Dedifferentiated amniotic fluid mesenchymal stem cell (primary cell): ENCODE results near the gene PGBD5.
A peak's percentile ranks its signal among the peaks of the same experiment; 100 is the strongest.
"Not testable (repeated sequence)": the region's sequence is repeated elsewhere in the genome, so short reads cannot be mapped to it uniquely, and the experiment has no call there.

Experiments used
- DNase-seq: peaks from one replicate; pipeline ENCODE4 v3.0.0-alpha.2; 2016; ENCODE audit errors: extremely low spot score

The PGBD5 gene

DNA sequence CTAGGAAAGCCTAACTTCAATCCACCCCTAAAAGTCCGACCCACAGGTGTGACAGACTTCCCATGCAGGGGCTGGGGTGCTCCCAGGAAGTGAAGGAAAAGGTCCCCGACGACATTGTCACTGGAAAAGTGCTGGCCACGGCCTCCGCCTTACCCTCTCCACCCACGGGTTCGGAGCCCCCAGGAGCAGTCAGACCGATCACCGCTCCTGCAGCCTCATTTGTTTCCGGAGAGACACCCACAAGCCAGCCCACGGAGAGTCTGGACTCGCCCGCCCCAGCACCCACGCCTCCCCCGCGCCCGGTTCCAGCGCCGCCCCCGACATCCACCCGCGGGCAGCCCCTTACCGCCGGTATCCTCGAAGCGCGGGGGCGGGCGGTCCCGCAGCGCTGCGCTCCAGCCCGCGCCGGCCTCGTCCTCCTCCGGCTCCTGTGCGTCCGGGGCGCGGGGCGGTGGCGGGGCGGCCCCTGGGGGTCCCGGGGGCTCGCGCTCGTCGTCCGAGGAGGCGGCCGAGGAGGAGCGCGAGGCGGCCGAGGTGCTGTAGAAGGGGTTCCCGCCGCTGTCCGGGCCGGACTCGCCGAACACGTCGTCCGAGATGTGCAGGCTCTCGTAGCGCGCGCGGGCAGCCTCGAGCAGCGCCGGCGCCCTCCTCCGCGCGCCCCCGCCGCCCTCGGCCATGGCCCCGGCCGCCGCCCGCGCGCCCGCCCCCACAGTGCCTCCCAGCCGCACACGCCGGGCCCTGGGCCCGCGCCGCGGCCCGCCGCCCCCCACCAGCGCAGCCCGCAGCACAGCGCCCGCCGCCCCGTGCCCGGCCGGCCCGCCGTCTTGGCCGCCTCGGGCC lies 660 bp downstream of the PGBD5 start:
- no peak for DNase-seq

DNA sequence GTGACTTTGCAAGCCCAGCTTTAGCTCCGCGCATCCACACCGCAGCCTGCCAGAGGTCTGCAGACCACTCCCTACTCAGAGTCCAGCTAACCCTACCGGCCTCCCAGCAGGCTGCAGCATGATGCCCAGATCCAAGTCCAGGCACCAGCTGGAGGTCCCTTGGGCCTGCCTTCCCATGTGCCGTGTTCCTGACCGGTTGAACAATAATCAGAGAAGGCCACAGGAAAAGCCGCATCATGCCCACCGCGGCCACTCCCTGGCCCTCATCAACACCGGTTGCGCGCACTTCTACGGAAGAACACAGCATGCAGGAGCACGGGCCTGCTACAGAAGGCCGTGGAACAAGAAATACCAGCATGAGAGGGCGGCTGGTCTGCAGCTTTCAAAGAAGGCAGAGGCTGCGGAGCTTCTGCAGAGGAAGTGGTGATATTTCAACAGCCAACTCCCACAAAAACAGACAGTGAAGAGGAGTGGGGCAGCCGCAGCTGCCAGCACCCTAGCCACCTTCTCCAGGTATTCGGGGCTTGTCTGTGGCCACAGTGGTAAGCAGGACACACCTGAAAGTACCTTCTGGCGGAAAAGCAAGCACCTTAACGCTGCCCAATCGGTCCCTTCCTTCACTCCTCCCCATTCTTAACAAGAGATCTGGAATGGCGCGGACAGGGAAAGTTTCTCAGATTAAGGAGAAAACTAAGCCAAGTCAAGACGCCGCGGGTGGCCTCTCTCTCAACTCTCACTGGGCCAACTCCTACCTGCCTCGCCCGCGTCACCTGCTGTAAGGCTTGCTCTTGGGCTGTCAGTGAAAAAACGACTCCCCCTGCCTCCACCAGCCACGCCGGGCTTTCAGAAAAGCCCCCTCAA lies 1.5 kb downstream of the PGBD5 start:
- DNase-seq, result no peak

DNA sequence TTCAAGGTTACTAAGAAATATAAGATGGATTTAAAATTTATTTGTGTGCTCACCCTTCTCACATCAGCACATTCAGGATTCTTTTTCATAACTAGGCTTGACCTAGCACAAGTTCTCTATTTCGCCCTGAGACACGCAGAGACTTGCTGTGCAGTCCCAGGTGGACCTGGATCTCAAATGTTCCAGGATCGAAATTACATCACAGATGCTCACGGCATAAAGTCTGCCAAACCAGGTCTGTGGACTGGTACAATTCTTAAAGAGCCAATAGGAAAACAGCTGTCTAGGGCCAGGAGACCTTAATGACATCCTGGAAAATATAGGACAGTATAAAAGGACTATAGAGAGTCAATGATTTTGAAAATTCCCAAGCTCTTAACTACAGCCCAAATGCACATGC lies 2.2 kb downstream of the PGBD5 start:
- no peak for DNase-seq

DNA sequence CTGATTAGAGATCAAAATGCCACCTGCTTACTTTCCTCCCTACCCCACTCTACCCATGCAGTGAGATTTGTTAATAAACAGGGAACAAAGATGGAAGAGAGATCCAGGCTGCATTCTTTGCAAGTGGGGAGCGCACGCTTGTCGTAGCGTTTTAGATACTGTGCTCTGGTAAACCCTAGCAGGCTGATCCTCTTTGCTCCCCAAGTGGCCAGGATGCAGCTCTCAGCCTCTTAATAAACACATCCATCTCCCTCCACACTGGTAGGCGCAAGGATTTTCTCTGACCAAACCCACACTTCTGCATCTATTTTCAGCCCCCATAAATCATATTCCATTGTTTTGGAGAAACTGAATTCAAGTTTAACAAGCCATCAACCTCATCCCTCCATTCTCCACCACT lies 2.9 kb downstream of the PGBD5 start:
- DNase-seq, result no peak

DNA sequence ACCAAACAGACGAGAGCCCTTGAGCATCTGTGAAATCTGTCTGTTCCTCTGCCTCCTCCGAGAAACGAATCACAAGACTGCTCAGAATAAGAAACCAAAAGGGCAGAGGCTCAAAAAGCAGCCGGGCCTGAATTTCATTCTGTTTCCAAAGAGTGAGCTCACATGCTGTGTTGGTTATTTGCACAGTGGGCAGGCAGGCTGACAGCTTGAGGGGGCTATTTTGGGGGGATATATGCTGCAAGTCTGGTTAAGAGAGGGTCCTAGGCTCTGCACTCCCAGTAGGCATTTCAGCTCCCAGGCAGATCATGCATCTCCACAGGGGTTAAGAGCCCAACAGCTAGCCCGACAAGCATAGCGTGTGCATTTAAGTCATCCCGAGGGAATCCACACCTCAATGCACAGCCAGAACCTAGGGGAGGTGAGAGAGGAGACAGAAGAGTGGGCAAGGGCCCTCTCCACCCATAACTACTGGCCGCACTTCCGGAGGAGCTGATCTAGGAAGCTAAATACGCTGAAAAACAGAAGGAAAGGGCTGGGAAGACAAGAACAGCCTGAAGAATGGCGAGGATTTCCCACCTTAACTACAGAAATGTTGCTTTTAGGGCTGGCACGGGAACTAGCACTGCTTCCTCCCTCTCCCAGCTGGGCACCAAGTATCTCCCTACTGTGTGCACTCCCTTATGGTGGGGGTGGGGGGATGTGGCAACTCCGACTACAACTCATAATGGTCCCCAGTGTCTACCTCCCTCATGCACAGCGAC lies 3.7 kb downstream of the PGBD5 start:
- DNase-seq, result no peak

DNA sequence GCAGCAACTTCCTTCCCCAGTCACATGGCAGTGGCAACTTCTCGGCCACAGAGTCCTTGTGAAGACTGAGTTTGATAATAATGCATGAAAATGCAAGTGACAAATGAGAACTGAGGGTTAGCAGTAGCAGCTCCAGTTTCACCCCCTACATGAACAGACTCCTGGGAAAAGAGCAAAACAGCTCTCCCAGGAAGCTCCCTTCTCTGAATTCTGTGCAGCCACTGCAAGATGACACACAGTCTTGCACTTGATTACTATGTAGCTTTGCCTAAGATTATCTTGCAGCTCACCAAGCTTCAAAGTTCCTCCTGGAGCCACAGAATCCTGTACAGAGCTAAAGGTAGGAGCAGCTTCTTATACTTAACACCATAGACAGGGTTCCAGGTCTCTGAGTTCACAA lies 4.7 kb downstream of the PGBD5 start:
- no peak for DNase-seq

DNA sequence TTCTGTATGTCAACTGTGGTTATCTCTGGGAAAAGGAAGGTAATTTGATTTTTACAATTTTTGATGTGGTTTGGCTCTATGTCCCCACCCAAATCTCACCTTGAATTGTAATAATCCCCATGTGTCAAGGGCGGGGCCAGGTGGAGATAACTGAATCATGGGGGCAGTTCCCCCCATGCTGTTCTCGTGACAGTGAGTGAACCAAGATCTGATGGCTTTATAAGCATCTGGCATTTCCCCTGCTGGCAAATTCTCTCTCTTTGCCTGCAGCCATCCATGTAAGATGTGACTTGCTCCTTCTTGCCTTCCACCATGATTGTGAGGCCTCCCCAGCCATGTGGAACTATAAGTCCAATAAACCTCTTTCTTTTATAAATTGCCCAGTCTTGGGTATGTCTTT lies 5.8 kb downstream of the PGBD5 start:
- not testable (repeated sequence) for DNase-seq

DNA sequence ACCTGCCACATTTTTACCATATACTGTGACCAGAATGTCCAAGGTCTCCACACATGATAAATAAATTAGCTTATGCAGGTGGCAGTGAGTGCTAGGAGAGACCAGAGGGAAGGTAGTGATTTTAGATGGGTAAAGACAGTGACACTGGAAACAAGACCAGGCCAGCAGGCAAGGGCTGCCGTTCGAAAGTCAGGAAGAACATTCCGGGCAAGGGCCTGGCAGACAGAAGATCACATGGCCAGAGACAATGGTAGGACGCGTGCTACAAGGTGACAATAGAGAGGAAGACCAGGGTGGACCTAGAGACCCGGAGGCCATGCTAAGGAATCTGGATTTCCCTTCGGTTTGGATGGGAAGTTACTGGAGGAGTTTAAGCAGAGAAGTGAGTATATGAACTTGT lies 9.7 kb downstream of the PGBD5 start:
- no peak for DNase-seq

DNA sequence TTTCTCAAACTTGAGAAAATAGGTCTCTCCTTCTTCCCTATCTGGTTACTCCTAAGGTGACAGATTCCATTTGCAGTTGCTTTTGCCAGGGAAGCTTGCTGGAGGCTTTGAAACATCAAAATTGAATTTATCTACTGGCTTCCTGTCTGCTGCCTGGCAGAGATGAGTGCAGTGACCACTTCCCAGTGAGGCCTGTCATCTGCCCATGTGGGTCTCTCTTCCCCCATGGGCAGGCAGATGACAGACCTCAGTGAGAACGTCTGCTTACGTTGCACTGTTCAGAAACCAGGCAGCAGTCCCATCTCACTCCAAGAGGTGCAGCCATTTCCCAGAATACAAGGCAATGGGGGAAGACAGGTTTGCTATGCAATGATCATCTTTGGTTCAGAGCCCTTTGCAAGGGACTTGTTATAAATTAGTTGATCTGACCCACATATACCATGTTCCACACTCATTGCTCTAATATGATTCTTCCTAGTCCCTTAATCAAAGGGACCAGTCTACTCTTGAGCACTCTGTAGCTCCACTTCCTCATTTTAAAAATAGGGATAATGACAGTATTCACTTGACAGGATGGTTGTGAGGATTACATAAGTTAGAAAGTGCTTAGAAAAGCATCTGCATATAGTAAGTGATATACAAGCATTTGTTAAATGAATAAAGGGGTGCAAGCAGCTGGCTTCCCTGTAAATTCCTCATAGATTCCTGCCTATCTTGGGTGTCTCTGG lies 10.6 kb downstream of the PGBD5 start:
- DNase-seq, result no peak

DNA sequence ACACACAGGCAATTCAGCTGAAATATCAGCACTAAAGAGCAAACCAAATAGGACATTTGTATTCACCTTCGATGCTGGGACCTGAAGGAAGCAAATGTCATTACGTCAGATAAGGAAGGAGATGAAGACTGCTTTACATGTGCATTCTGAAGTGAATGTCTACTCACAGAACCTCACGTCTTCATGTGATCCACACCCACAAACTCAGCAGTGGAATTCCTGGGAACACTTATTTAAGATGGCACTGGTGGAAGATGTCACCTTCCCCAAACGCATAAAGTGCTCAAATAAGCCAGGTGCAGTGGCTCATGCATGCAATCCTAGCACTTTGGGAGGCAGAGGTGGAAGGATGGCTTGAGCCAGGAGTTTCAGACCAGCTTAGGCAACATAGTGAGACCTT lies 11.4 kb downstream of the PGBD5 start:
- DNase-seq, result no peak

DNA sequence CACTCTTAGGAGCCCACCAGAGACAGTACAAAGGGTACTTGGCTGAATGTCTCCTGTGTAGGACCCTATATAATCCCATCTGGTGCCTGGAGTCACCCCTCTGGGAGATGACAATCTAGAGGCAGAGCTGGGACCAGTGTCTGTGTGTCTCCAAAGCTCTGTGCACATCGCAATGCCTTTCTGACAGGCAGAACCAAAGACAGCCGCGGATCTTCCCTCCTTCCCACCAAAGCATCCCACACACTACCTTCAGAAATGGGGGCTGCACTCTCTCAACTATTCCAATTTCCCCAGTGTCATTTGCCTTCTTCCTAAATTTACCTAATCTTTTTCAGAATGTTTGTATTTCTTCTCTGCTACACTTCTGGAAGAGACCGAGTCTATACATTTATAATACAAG lies 12.0 kb downstream of the PGBD5 start:
- no peak for DNase-seq

DNA sequence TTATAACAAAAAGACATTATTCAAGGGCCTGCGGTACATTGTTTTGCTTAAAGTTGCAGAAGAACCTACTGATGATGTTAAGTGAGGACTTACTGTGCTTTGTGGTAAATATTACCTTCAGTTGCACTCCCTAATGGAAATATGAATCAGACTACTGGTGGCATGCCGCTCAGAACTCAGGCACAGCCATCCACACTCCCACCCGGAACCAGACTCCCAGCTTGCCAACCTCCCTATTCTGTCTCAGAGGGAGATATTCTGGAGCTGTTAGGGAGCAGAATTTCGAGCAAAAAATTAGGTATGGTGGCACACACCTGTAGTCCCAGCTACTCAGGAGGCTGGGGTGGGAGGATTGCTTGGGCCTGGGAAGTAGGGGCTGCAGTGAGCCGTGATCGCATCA lies 13.1 kb downstream of the PGBD5 start:
- no peak for DNase-seq

DNA sequence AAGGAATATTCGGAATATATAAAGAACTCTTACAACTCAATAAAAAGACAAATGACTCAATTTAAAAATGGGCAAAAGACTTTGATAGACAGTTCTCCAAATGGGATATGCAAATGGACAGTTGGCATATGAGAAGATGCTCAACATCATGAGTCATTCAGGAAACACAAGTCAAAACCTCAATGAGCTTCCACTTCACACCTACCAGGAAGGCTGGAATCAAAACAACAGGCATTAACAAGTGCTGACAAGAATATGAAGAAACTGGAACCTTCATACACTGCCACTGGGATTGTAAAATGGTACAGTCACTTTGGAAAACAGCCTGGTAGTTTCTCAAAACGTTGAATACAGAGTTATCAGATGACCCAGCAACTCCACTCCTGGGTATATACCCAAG lies 17.2 kb downstream of the PGBD5 start:
- DNase-seq, result no peak

DNA sequence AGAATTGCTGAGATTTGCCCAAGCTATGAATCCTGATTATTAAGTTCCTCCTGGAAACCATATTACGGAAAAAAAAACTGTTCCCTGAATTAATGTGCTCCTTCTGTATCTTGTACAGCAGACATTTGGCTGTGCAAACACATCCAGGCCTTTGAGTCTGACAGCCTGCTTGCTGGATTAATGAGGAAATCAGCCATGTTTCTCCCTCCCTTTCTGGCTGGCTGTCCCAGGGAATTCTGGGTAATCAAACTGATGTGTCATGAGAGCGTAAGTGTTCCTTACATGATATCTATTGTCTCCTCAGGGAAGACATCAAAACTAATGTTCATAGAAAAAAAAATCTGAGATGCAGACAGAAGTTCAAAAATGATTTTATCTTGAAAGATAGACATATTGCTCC lies 18.8 kb downstream of the PGBD5 start:
- DNase-seq, result no peak

DNA sequence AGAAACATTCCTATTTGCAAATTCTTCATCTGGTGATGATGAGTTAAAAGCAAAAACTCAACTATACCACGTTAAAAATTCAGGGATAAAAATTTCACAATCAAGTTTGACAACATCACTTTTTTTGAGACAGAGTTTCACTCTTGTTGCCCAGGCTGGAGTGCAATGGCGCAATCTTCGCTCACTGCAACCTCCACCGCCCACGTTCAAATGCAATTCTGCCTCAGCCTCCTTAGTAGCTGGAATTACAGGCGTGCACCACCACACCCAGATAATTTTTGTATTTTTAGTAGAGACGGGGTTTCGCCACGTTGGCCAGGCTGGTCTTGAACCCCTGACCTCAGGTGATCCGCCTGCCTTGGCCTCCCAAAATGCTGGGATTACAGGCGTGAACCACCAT lies 19.4 kb downstream of the PGBD5 start:
- DNase-seq, result not testable (repeated sequence)

DNA sequence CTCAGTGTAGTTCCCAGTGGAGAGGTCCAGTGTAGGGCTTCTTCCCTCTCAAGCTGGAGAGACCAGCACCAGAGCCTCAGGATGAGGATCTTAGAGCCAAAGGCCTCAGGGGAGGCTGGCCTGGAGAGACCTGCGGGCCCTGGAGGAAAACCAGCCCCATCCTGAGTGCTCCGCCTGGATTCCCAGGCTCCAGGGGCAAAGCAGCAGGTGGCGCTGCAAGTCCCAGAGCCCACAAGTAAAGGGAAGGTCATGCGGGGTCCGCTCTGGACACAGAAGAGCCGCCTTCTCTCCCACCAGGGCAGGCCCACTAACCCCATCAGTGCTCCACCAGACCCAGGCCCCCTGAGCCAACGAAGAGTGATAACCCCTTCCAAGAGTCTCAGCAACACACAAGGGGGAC lies 22.7 kb downstream of the PGBD5 start:
- DNase-seq, result no peak

DNA sequence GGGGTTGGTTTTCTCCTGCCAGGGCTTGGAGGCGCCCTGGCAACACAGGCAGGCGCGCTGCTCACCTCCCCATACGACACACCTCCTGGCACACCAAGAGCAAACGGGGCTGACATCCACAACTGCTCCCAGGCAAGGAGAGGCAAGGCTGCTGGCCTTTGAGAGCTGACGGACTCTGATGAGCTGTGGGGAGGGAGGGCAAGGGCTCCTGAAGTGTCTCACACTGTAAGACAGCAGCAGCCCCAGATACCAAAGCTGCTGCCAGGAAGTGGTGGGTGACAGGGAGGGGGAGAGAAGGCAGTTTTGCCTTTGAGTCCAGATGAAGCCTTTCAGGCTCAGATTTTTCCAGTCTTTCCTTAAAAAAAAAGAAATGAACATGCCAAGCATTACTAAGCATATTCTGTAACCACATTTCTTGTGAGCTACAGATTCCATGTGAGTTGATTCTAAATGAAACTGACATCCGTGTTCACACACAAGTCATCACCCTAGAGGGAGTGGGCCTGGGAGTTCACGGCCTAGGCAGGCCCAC lies 24.3 kb downstream of the PGBD5 start:
- peak; percentile 86 for DNase-seq

DNA sequence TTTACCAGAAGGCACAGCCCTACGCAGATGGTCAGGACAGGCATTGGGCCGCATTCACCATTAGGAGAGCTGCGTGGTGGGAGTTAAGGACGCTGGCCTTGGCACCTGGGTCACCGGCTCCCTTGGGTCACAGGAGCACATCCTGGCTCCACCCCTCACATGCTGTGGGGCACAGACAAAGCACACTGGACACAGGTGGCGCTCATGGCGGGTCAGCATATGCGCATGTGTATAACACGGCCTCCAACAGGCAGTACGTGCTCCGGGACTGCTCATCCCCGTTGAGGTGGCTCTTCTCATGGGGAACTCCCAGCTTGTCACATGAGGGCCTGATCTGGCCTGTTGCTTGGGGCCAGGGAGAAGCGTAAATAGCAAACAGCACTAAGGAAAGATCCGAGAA lies 25.0 kb downstream of the PGBD5 start:
- no peak for DNase-seq

DNA sequence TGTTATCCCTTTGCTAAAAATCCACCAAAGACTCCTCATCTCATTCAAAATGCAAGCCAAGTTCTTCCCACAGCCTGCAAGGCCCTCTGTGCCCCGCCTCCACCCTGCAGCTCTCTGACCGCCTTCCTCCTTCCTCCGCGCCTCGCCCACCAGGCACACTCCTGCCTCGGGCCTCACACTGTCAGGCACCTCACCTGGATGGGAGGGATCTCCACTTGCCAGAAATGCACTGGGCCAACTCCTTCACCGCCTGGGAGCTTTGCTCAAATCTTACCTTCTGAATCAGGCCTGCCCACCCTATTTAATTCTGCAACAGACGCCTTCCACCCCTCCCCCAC lies 26.2 kb downstream of the PGBD5 start:
- no peak for DNase-seq

DNA sequence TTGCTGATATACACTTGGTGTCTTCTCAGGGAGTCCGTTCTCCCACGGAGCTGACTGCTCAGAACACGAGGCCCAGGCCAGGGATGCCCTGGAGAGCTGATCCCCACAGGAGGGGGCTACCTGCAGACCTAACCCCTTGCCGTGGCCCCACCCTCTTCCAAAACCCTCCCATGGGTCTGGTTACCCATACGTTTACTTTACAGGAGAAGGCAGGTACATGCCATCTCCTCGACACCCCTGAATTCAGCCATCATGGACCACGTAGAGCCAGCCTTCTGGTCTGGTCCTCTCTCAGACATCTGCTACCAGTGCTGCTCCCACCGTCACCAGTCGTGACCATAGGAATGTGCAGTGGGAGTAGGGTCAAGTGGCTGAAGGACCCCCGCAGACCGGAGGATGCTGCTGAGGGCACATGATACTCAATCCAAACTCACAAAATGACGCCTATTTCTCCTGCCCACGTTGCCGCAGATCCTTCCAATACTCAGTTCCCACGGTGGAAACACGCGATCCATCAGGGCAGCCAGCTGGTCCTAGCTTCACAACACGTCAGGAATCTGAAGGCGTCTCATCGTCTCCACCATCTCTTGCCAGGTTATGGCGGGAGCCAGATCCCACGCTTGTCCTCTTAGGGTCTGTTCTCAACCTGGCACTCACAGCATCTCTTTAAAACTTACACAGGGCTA lies 26.7 kb downstream of the PGBD5 start:
- DNase-seq, result no peak

DNA sequence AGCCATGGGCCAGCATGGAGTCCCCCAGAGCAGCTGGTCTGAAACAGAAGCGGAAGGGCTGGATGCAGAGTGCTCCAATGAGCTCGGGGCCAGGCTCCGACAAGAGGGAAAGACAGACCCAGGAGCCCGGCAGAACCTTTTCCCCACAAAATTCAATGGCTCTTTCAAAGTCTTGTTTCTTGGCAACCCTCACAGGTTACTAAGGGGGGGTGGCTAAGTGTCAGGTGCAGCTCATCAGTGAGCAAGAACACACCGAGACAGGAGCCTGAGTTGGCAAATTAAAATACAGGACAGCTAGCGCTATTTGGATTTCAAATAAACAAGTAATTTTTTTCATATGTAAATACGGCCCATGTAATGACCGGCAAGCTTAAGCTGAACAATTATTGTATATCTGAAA lies 27.3 kb downstream of the PGBD5 start:
- no peak for DNase-seq
